Measurements from ENCODE around the gene RIPK1.
A peak's percentile ranks its signal among the peaks of the same experiment; 100 is the strongest.

Gene RIPK1

GRCh38 chr6:3109761-3110160, 41.5 kb downstream of the RIPK1 start:
- Histone ChIP-seq H3K4me2 (no peak overlapping the region), H3K79me2 (ENCODE audit: insufficient read depth, low read depth) (no peaks in the 10 kb centered on the region), H3K9ac (no peak overlapping the region), H3K4me1 (ENCODE audit: low read depth, poor library complexity, severe bottlenecking) (no peaks in the 10 kb centered on the region), H3K27ac (no peak overlapping the region), H3K36me3 (ENCODE audit: insufficient read depth) (no peaks in the 10 kb centered on the region; the same call in 1 of the 2 replicates), H2AFZ (ENCODE audit: low read depth) (no peak overlapping the region), H3K4me3 (IDR thresholded peaks at IDR 0.05; ENCODE audit: insufficient read depth, low read depth, low read length) (no peak overlapping the region), H3K27me3 (ENCODE audit: insufficient read depth, low read depth) (no peaks in the 10 kb centered on the region), H4K20me1 (ENCODE audit: insufficient read depth) (no peaks in the 10 kb centered on the region)
- no peak for TF ChIP-seq CTCF (conservative IDR thresholded peaks at IDR 0.05; ENCODE audit: low read depth, low read length)

- H4K20me1 ChIP-seq (ENCODE audit: insufficient read depth): no peaks in the 10 kb centered on the region
- no peak overlapping the region for H2AFZ ChIP-seq (ENCODE audit: low read depth)
- no peak overlapping the region for H3K27ac ChIP-seq
- peaks cover 21% of the 10 kb centered on the region for H3K4me1 ChIP-seq (ENCODE audit: low read depth, poor library complexity, severe bottlenecking)
- H3K27me3 ChIP-seq (ENCODE audit: insufficient read depth, low read depth): no peaks in the 10 kb centered on the region
- no peaks in the 10 kb centered on the region for H3K36me3 ChIP-seq (ENCODE audit: insufficient read depth)
- no peak overlapping the region for H3K4me2 ChIP-seq
- no peak overlapping the region for H3K9ac ChIP-seq
- no peaks in the 10 kb centered on the region for H3K79me2 ChIP-seq (ENCODE audit: insufficient read depth, low read depth)
- TF ChIP-seq CTCF (conservative IDR thresholded peaks at IDR 0.05; ENCODE audit: low read depth, low read length): no peak
- no peak overlapping the region for H3K4me3 ChIP-seq (IDR thresholded peaks at IDR 0.05; ENCODE audit: insufficient read depth, low read depth, low read length)
These were observed 46.1 kb downstream of the RIPK1 start for GRCh38 chr6:3114377-3114776.

- H3K27ac ChIP-seq: peak overlapping the region; percentile 26
These were observed 49.6 kb downstream of the RIPK1 start for GRCh38 chr6:3117912-3118352.

GRCh38 chr6:3118353-3119039, 50.2 kb downstream of the RIPK1 start, which contains the start of gene BPHL:
BPHL (plus strand) TSS chr6:3118711; CDS start chr6:3118741, 30 bp downstream.
- peak within 1 kb of the TSS; percentile 61 for H2AFZ ChIP-seq (ENCODE audit: low read depth)
- peak within 1 kb of the TSS; percentile 59 for H3K9ac ChIP-seq
- no peaks in the 10 kb centered on the region for H3K79me2 ChIP-seq (ENCODE audit: insufficient read depth, low read depth)
- H4K20me1 ChIP-seq (ENCODE audit: insufficient read depth): no peaks in the 10 kb centered on the region
- TF ChIP-seq CTCF (conservative IDR thresholded peaks at IDR 0.05; ENCODE audit: low read depth, low read length): no peak
- H3K4me3 ChIP-seq (IDR thresholded peaks at IDR 0.05; ENCODE audit: insufficient read depth, low read depth, low read length): peak within 1 kb of the TSS; percentile 44
- H3K36me3 ChIP-seq (ENCODE audit: insufficient read depth): no peaks in the 10 kb centered on the region
- peaks cover 26% of the 10 kb centered on the region for H3K4me1 ChIP-seq (ENCODE audit: low read depth, poor library complexity, severe bottlenecking)
- peak within 1 kb of the TSS; percentile 90 for H3K4me2 ChIP-seq
- H3K27ac ChIP-seq: peak within 1 kb of the TSS; percentile 26
- no peaks in the 10 kb centered on the region for H3K27me3 ChIP-seq (ENCODE audit: insufficient read depth, low read depth)

More at GRCh38 chr6:3117912-3118352, 49.6 kb downstream of the RIPK1 start:
- TF ChIP-seq CTCF (conservative IDR thresholded peaks at IDR 0.05; ENCODE audit: low read depth, low read length): no peak
- Histone ChIP-seq H3K4me1 (ENCODE audit: low read depth, poor library complexity, severe bottlenecking) (peaks cover 26% of the 10 kb centered on the region), H3K79me2 (ENCODE audit: insufficient read depth, low read depth) (no peaks in the 10 kb centered on the region), H3K4me3 (IDR thresholded peaks at IDR 0.05; ENCODE audit: insufficient read depth, low read depth, low read length) (no peak overlapping the region), H2AFZ (ENCODE audit: low read depth) (peak overlapping the region; percentile 61; the same call in 1 of the 2 replicates), H3K36me3 (ENCODE audit: insufficient read depth) (no peaks in the 10 kb centered on the region), H3K9ac (peak overlapping the region; percentile 59; the same call in 1 of the 2 replicates), H3K27me3 (ENCODE audit: insufficient read depth, low read depth) (no peaks in the 10 kb centered on the region), H4K20me1 (ENCODE audit: insufficient read depth) (no peaks in the 10 kb centered on the region), H3K4me2 (peak overlapping the region; percentile 89)
